ENCODE data around the gene PBX3. TPM values are rescaled to one million over a fixed set of nuclear protein-coding genes. Genes with fewer than 3 reads are reported as not detected.

Gene PBX3
- total RNA-seq, 4 donors from 2014 or later: 18.0 to 33.5 (median 24.2) TPM

GRCh38 chr9:125961072-125961471 lies 213.9 kb downstream of the PBX3 start:
- WGBS, 2 donors: 74% methylated on average over 7 of the region's 7 CpGs
- H3K36me3 ChIP-seq: peaks cover 0 to 24% (median 0%) of the 10 kb centered on the region in 3 donors

GRCh38 chr9:125963932-125964331 lies 216.8 kb downstream of the PBX3 start:
- H3K36me3 ChIP-seq: peaks cover 0 to 30% (median 0%) of the 10 kb centered on the region in 3 donors
- WGBS, 2 donors: 91 to 94% methylated on average over 2 of the region's 2 CpGs

More at GRCh38 chr9:125961072-125961471, 213.9 kb downstream of the PBX3 start:
- no peak for DNase-seq (ENCODE audit: low spot score in 2 of 2)
- Histone ChIP-seq H3K27ac (no peak overlapping the region), H3K4me3 (no peak overlapping the region), H3K9me3 (no peaks in the 10 kb centered on the region), H3K27me3 (no peaks in the 10 kb centered on the region), H3K4me1 (peaks cover 0 to 12% (median 0%) of the 10 kb centered on the region in 4 donors)
- no peak for TF ChIP-seq EP300 (IDR thresholded peaks at IDR 0.05)
- no peak for TF ChIP-seq CTCF (IDR thresholded peaks at IDR 0.05)
- no peak for TF ChIP-seq POLR2A (IDR thresholded peaks at IDR 0.05)

GRCh38 chr9:125964702-125965225 lies 217.6 kb downstream of the PBX3 start:
- TF ChIP-seq CTCF (IDR thresholded peaks at IDR 0.05) (no peak), EP300 (IDR thresholded peaks at IDR 0.05) (no peak), POLR2A (IDR thresholded peaks at IDR 0.05) (no peak)
- no peak overlapping the region for H3K27ac ChIP-seq
- no peaks in the 10 kb centered on the region for H3K27me3 ChIP-seq
- H3K9me3 ChIP-seq: no peaks in the 10 kb centered on the region
- DNase-seq (ENCODE audit: low spot score in 2 of 2): no peak
- peaks cover 0 to 30% (median 0%) of the 10 kb centered on the region in 3 donors for H3K36me3 ChIP-seq
- WGBS, 2 donors: 91 to 94% methylated on average over 6 of the region's 6 CpGs
- H3K4me1 ChIP-seq: peaks cover 0 to 12% (median 0%) of the 10 kb centered on the region in 4 donors
- no peak overlapping the region for H3K4me3 ChIP-seq

More at GRCh38 chr9:125963932-125964331, 216.8 kb downstream of the PBX3 start:
- no peaks in the 10 kb centered on the region for H3K9me3 ChIP-seq
- H3K4me1 ChIP-seq: peaks cover 0 to 12% (median 0%) of the 10 kb centered on the region in 4 donors
- H3K27me3 ChIP-seq: no peaks in the 10 kb centered on the region
- no peak overlapping the region for H3K4me3 ChIP-seq
- H3K27ac ChIP-seq: no peak overlapping the region
- TF ChIP-seq EP300 (IDR thresholded peaks at IDR 0.05) (no peak), CTCF (IDR thresholded peaks at IDR 0.05) (no peak), POLR2A (IDR thresholded peaks at IDR 0.05) (no peak)
- DNase-seq (ENCODE audit: low spot score in 2 of 2): no peak

GRCh38 chr9:125965477-125965876 lies 218.3 kb downstream of the PBX3 start:
- Histone ChIP-seq H3K27me3 (no peaks in the 10 kb centered on the region), H3K4me1 (peaks cover 0 to 8% (median 0%) of the 10 kb centered on the region in 4 donors), H3K4me3 (no peak overlapping the region), H3K36me3 (peaks cover 0 to 30% (median 0%) of the 10 kb centered on the region in 3 donors), H3K9me3 (no peaks in the 10 kb centered on the region), H3K27ac (no peak overlapping the region)
- DNase-seq (ENCODE audit: low spot score in 2 of 2): no peak
- 84 to 85% methylated on average over 10 of the region's 10 CpGs for WGBS, 2 donors
- TF ChIP-seq CTCF (IDR thresholded peaks at IDR 0.05): no peak
- no peak for TF ChIP-seq EP300 (IDR thresholded peaks at IDR 0.05)
- no peak for TF ChIP-seq POLR2A (IDR thresholded peaks at IDR 0.05)

- WGBS, 2 donors: 77 to 79% methylated on average over 9 of the region's 9 CpGs
- Histone ChIP-seq H3K27ac (no peak overlapping the region), H3K4me1 (no peaks in the 10 kb centered on the region), H3K36me3 (peaks cover 0 to 30% (median 0%) of the 10 kb centered on the region in 3 donors), H3K27me3 (no peaks in the 10 kb centered on the region), H3K4me3 (no peak overlapping the region), H3K9me3 (no peaks in the 10 kb centered on the region)
- DNase-seq (ENCODE audit: low spot score in 2 of 2): no peak
- no peak for TF ChIP-seq POLR2A (IDR thresholded peaks at IDR 0.05)
Observed at GRCh38 chr9:125966466-125966865, 219.3 kb downstream of the PBX3 start.
